ENCODE data around the gene HOXA10.

The HOXA10 gene

DNA sequence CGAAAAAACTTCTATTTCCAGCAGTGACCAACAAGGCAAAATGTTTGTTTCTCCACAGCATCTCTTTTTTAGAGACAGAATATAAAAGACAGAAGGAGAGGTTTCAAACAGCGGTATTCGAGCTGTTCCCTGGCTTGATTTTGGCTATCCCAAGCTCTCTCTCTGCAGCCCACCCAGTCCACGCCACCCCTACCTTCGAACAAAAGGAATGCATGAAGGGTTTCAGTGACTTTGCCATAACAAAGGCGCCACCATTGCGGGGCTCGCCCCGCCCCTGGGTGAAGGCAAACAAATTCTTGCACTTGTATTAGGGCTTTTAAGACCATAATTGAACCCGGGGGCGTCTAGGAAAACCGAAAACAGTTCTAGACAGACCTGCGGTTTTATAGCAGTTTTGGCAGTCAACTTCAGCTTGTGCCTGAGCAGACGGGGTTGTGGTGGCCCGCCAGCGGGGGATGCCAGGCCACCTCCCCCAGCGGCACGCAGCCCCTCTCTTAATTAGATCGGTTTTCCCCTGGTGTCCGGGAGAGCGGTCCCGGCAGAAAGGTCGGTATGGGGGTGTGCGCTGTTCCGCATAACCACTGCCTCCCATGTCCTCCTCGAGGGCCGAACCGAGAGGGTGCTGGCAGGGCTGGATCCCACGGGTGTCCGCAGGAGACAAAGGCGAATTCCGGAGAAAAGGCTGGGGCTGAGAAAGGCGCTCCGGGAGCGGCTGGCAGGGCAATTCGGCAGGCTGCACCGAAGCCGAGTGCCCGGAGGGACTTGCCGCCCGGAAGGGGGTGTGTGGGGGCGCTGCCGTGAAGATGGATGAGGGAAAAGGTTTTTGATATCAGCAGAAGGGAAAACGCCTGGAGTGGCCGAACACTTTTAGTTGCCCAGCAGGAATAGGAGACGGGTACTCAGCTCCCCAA is 13.6 kb upstream of the HOXA10 start:
- no peaks in the 10 kb centered on the region for H3K9me3 Mint-ChIP-seq
- ATAC-seq: no peak
- H3K36me3 Mint-ChIP-seq: peaks cover 8% of the 10 kb centered on the region
- no peak for DNase-seq (ENCODE audit: low spot score in 2 of 2)
- peaks cover 48% of the 10 kb centered on the region for H3K4me1 Mint-ChIP-seq
- H3K27ac Mint-ChIP-seq: no peak overlapping the region
- H3K4me3 Mint-ChIP-seq: peak overlapping the region; percentile 77

DNA sequence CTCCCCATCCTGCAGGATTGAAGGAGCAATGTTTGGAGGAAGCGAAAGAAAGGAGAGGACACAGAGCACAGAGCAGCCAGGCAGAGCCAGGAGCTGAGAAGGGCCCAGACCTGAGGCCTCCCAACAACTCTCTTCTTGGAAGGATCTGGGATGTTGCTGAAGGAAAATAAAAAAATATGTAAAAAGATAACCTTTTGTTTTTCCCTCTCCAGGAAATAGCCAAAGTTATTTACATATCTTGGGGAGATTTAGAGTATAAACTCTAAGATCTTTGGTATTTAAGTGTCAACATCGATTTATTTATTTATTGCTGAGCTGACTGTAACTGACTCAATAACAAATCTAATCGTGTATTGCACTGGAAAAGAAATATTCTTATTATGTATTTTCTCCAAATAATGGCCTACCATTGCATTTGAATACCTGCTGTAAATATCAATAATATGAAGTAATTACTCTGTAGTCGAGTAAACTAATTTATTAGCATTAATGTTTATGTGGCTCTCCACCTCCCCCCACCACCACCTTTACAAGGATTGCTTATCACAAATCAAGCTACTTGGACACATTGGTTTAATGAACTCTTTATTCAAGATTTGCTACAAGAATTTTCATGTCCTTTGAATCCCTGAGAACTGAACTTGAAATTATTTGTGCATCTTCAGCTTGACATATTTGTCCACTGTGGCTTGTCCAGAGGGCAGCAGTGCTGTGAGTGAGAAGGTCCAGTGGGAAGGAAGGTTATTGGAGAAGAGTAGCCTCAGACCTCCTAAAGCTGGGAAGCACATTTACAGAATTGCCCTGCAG is 12.8 kb upstream of the HOXA10 start:
- Mint-ChIP-seq H3K4me3 (peak overlapping the region; percentile 77), H3K27ac (no peak overlapping the region), H3K4me1 (peaks cover 48% of the 10 kb centered on the region), H3K36me3 (peaks cover 8% of the 10 kb centered on the region), H3K9me3 (no peaks in the 10 kb centered on the region)
- ATAC-seq (no peak), DNase-seq (ENCODE audit: low spot score in 2 of 2) (no peak)

DNA sequence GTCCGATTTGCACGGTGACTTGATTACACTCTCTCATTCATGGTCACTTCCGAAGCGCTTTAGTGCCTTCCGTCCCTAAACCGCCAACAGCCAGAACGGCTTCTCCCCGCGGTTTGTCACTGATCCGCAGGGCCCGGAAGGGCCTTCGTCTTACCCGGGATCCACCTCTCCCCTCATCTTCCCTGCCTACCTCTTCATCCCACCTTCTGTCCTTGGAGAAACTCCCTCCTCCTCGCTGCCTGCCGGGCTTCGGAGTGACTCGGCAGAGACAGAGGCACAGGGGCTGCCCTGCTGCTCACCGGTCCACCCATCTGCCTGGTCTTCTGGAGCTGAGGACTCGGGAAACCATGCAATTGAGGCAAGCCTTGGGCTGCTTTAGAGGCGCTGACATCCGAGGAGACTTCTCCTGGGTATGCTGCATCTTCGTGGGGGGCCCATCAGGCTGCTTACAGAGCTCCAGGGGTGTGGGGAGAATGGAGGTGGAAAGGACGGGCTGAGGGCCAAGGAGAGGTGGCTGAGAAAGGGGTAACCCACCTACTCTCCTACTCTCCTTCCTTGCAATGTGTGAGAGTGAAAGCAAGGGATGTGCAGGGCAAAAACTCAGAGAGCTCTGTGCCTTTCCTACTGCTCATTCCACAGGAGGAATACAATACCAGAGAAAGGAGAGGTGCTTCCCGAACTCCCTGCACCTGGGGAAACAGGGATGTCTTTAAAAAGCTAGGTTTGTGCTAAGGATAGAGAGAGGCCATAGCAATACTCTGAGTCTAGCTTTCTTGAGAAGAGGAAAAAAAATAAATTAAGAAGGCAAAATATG is 11.9 kb upstream of the HOXA10 start:
- peak overlapping the region; percentile 81 for H3K4me3 Mint-ChIP-seq
- H3K9me3 Mint-ChIP-seq: no peaks in the 10 kb centered on the region
- ATAC-seq: no peak
- H3K36me3 Mint-ChIP-seq: peaks cover 8% of the 10 kb centered on the region
- H3K4me1 Mint-ChIP-seq: peaks cover 48% of the 10 kb centered on the region
- H3K27ac Mint-ChIP-seq: no peak overlapping the region
- no peak for DNase-seq (ENCODE audit: low spot score in 2 of 2)

DNA sequence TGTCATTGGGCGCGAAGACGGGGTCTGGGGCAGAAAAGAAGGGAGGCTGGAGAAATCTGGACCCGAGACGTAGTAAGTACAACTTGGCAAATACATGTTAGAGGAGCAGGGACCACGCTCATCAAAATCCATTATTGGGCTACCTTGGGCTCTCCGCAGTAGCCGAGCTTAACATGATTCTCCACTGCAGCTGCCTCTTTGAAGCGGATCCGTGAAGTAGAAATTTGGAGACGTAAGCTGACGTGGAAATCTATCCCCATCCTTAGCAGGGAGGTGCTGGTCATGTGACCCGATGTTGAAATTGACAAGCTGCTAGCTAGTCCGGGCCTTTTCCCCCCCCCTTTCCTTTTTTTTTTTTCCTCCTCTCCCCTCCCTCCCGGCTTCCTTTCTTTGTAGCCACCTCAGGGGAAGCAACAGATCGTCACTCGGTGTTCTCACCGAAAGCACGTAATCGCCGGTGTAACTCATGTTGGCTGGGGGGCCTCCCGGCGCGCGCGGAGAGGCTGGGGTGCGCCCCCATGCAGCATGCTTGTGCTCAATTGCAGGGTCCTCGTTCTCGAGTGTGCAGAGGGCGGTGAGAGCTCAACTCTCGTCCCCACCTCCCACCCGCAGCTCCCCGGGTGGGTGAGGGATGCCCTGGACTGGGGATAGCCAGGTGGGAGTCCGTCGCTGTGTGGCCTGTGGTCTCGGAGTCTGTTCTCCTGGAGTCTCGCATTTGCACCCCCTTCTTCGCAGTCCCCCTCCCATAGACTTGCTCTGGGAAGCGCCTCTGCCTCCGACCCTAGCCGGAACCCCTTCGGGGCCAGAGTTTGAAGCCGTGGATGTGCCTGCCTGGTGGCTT is 11.1 kb upstream of the HOXA10 start, which contains the start of gene HOXA11:
Gene HOXA11, minus strand, starts transcription at position 220 of the 841 bp plus-strand sequence. Its CDS starts 88 bp downstream, at position 132.
- Mint-ChIP-seq H3K9me3 (no peaks in the 10 kb centered on the region), H3K27ac (no peak within 1 kb of the TSS), H3K4me3 (peak within 1 kb of the TSS; percentile 81), H3K4me1 (peaks cover 52% of the 10 kb centered on the region), H3K36me3 (peaks cover 8% of the 10 kb centered on the region)
- ATAC-seq (peak; percentile 20), DNase-seq (ENCODE audit: low spot score in 2 of 2) (no peak)

DNA sequence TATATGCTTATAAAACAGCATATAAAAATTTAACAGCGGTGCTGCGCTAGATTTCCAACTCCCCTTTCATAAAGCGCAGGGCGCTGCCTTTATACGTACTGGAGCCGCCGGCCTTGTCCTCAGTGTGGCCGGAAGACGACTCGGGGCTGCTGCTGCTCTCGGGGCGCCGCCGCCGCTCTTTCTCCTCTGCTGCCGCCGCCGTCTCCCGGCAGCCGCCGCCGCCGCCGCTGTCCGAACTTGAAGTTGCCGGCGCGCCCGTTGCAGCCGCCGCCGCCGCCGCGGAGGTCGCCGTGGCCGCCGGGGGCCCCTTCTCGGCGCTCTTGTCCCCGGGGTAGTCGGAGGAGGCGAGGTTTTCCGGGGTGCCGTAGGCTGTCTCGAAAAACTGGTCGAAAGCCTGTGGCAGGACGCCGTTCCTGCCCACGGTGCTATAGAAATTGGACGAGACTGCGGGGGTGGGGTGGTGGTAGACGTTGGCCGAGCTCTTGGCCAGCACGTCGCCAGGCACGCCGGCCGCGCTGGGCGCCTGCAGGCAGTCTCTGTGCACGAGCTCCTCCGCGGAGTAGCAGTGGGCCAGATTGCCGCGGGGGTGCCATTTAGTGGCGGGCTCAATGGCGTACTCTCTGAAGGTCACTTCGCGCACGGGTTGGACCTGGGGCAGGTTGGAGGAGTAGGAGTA is 10.4 kb upstream of the HOXA10 start:
- H3K4me3 Mint-ChIP-seq: peak overlapping the region; percentile 81
- DNase-seq (ENCODE audit: low spot score in 2 of 2) (peak in 1 of 2 donors; percentile 67), ATAC-seq (peak; percentile 63)
- H3K36me3 Mint-ChIP-seq: peaks cover 8% of the 10 kb centered on the region
- H3K27ac Mint-ChIP-seq: no peak overlapping the region
- H3K4me1 Mint-ChIP-seq: peaks cover 54% of the 10 kb centered on the region
- H3K9me3 Mint-ChIP-seq: no peaks in the 10 kb centered on the region

DNA sequence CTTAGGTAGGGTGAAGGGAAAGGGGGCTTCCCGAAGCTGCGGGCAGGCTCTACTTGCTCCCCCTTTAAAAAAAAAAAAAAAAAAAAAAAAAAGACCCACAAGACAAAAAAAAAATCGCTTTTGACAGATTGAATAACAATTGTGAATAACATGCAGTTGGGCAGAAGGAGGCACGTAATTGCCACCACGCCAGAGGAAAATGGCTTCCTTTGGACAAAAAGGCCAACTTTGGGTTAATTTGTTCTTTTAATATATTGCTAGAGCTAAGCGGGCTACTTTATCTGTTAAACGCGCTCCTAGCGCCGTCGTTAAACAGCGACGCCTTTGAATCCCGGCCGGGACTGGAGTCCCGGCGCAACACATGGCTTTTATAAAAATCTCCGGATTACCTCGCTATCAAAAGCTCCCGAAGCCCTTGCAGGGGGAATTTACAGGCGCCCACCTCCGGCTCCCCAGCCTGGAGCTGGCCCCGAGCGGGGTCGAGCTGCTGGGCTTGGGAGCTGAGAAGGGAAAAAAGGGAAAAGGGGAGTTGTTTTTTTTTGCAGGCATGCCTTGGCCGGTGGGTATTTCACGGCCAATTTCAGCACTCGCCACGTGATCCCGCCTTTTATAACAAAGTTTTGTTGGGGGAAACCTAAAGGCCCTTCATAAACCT is 9.7 kb upstream of the HOXA10 start:
- H3K4me3 Mint-ChIP-seq: peak overlapping the region; percentile 81

DNA sequence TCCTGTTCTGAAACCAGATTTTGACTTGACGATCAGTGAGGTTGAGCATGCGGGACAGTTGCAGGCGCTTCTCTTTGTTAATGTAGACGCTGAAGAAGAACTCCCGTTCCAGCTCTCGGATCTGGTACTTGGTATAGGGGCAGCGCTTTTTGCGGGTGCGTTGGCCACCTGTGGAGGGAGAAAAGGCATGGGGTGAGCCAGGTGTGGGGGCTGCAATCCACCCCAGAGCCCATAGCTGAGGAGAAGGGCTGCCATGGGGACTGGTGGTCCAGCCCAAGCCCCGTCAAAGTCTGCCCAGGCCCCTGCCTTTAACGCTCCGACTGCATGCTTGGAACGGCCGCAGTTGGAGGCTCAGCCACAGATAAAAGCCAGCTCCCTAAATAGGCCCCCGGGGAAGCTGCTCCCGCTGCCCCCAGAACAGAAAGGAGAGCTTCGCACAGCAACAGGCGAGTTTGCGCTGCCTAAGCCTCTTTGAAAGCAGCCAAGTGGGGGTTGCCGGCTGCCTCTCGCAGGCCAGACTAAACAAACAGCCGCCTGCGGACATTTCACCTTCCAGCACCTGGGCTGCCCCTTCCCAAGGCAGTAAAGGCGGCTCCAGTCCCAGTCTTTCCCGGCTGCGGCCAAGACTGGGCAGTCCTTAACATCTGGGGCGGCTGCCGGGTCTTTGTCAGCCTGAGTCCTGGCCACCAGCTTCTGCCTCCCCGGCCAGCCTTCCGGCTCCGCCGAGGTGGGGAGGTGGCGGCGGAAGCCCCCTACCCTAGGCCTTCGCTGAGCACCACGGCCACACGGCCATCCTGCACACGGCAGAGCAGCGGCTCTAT is 9.0 kb upstream of the HOXA10 start:
- peak overlapping the region; percentile 81 for H3K4me3 Mint-ChIP-seq
- H3K27ac Mint-ChIP-seq: no peak overlapping the region
- no peak for ATAC-seq
- no peaks in the 10 kb centered on the region for H3K9me3 Mint-ChIP-seq
- peaks cover 8% of the 10 kb centered on the region for H3K36me3 Mint-ChIP-seq
- peaks cover 43% of the 10 kb centered on the region for H3K4me1 Mint-ChIP-seq
- no peak for DNase-seq (ENCODE audit: low spot score in 2 of 2)

More for the DNA sequence above, 9.7 kb upstream of the HOXA10 start:
- peaks cover 8% of the 10 kb centered on the region for H3K36me3 Mint-ChIP-seq
- no peak overlapping the region for H3K27ac Mint-ChIP-seq
- DNase-seq (ENCODE audit: low spot score in 2 of 2) (no peak), ATAC-seq (no peak)
- no peaks in the 10 kb centered on the region for H3K9me3 Mint-ChIP-seq
- H3K4me1 Mint-ChIP-seq: peaks cover 50% of the 10 kb centered on the region

DNA sequence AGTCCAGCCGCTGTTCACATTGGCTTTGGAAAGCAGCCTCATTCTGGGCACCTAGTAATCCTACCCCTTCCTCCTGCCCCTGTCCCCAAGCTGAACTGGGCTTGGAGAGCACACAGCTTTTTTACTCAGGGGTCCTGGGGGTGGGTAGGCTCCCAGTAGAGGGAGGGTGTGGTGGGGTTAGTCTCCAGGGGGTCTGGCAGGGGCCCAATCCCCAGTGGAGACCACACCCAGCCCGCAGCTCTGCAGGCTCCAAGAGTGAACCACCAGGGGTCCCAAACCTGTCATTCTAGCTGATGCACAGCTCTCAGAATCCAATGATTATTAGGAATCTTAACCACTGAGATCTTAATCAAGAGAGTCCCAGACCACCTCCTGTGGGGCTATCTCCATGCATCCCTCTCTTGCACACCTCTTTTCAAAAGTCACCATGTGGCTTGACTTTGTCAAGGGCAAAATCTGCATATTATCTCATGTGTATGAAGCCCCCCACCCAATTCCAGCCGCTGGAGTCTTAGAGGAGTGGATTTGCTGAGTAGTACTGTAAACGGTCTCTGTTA is 8.2 kb upstream of the HOXA10 start:
- H3K27ac Mint-ChIP-seq: no peak overlapping the region

DNA sequence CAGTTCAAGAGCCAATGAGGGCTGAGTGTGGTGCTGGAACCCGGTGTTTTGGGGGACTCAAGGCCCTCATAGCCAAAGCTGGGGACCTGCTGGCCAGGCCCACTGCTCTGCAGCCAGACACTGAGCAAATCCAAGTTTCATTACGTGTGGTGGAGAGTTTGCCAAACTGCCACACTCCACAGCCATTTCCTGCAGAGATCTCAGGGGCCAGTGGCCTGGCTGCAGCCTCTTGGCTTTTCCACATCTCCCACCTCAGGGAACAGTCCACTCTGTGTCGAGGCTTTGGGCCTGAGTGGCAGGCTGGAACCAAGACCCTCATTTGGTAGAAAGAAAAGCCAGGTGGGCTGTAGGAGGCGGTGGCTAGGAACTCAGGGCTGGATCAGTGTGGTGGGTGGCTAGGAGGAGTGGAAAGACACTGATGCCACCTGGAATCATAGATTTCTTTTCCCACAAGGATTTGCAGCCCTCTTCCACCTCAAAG is 7.7 kb upstream of the HOXA10 start:
- no peak overlapping the region for H3K4me3 Mint-ChIP-seq
- peaks cover 8% of the 10 kb centered on the region for H3K36me3 Mint-ChIP-seq
- DNase-seq (ENCODE audit: low spot score in 2 of 2) (no peak), ATAC-seq (no peak)
- H3K9me3 Mint-ChIP-seq: no peaks in the 10 kb centered on the region
- no peak overlapping the region for H3K27ac Mint-ChIP-seq
- peaks cover 35% of the 10 kb centered on the region for H3K4me1 Mint-ChIP-seq

More for the DNA sequence above, 8.2 kb upstream of the HOXA10 start:
- no peak overlapping the region for H3K4me3 Mint-ChIP-seq
- H3K9me3 Mint-ChIP-seq: no peaks in the 10 kb centered on the region
- peaks cover 36% of the 10 kb centered on the region for H3K4me1 Mint-ChIP-seq
- DNase-seq (ENCODE audit: low spot score in 2 of 2) (no peak), ATAC-seq (no peak)
- H3K36me3 Mint-ChIP-seq: peaks cover 8% of the 10 kb centered on the region

DNA sequence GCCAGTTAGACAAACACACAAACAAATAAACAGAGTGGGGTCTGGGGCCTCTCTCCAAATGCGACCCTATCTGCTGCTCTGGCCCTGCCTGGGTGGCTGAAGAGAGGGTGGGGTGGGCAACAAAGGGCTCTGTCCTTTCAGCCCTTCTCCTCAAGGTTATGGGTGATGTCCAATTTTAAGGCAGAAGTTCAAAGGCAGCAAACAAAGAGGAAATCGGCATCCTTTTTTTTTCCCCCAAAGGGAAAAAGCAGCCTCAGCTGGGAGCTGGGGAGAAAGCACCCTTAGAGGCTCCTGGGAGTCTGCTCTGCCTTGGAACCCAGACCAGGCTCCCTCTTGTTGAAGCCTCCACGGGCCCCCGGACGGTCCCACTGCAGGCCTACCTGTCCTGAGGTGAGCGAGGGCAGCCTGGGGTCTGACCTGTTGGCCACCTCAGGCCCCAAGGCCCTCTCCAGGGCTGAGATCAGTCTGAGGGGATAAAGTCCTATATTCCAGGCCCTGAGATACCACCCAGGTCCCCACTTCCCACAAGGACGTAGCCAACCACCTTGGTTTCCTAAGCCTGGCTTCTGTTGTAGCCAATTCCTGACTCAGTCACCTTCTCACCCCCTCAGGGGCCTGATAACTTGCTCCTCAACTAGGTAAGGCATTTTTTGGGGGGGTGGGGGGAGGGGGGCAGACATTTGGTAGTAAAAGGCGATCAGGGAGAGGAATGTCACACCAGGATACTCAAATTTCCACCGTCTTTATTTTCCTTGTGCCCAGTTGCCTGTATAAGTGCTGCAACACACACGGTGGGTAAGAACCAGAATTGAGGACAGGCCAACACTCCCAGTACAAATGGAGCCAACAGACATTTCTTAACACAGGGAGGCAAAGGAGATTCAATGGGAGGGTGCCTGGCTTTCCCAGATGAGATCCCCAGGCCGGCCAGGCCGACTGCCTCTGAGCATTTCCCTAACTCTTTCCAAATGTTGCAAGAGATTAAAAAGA is 6.6 kb upstream of the HOXA10 start:
- no peak for DNase-seq (ENCODE audit: low spot score in 2 of 2)
- ATAC-seq: no peak
- Mint-ChIP-seq H3K9me3 (no peaks in the 10 kb centered on the region), H3K27ac (no peak overlapping the region), H3K4me3 (no peak overlapping the region), H3K36me3 (peaks cover 8% of the 10 kb centered on the region), H3K4me1 (peaks cover 27% of the 10 kb centered on the region)

DNA sequence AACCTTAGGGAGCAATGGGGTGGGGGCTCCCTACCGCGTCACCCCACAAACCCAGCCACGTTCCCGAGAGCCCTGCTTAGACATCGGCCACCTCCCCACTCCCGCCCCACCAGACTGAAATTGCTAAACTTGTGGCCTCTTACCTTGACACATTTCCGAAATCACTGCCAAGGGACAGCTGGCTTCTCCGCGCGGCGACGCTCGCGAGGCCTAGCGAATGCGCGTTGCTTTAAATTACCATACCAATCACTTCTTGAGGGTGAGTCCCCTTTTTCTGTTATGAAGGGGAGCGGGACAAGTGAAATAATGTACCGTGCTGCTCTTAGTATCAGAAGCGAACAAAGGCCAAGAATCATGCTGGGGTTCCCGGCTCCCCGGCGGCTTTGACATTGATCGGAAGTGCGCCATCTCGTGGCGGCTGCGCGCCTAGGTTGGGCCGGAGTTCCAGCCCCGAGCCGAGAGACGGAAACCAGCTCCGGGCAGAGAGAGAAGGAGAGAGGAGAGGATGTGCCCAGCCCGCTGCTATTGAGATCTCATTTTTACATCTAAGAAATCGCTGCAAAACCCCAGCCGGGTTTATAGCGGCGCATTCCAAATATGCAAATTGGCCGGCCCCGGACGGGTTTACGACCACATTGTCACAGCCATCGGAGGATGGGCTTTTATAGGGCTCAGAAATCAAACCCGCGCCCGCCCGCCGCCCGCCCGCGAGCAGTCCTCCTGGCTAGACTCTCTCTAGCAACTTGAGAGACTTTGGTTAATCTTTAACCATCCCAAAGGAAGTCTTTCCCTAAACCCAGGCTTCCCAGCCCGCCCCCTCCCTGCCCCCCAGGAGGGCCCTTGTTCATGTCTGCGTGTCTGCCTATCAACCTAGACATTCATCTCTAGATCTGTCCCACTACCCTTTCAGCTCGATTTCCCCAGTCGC is 5.6 kb upstream of the HOXA10 start:
- Mint-ChIP-seq H3K27ac (no peak overlapping the region), H3K9me3 (no peaks in the 10 kb centered on the region), H3K36me3 (peaks cover under 1% of the 10 kb centered on the region), H3K4me3 (peak overlapping the region; percentile 35), H3K4me1 (peaks cover 20% of the 10 kb centered on the region)
- ATAC-seq (peak; percentile 77), DNase-seq (ENCODE audit: low spot score in 2 of 2) (peak; percentile 64 to 75)

Measured in stimulated activated effector memory CD8-positive, alpha-beta T cell treated with anti-CD3 and anti-CD28 coated beads, Interleukin-12 subunit alpha, Interleukin-12 subunit beta, amount 100 ng/mL, for 72 hours (primary cell).